Activated naive CD8-positive, alpha-beta T cell treated with anti-CD3 and anti-CD28 coated beads, Interleukin-2, amount 10 ng/mL, durations not matched to agents 7 days and 5 days (primary cell): Measurements from ENCODE around the gene HSPA4. TPM values are rescaled to one million over a fixed set of nuclear protein-coding genes. Genes with fewer than 3 reads are reported as not detected.
A peak's percentile ranks its signal among the peaks of the same experiment; 100 is the strongest.

Experiments used
- ATAC-seq: fragments of 150-1000 bp; cut with Tn5 transposase; one replicate; pipeline ENCODE4 v1.10.0; 2021; ENCODE audit warnings: low read depth, moderate library complexity
- POLR2A ChIA-PET: fragments of 350-600 bp; sonication (Branson Sonifier 250); formaldehyde crosslinking; loops from one replicate; lab custom pipeline; 2021; ENCODE audit warnings: antibody characterized with exemption; lab: Charles Lee
- DNase-seq: peaks from one replicate; pipeline ENCODE4 v3.0.0; 2021
- H3K27ac Mint-ChIP-seq: one replicate; pipeline ENCODE4 v1.8.0; 2022; ENCODE audit warnings: mild to moderate bottlenecking, mixed read lengths
- H3K27me3 Mint-ChIP-seq: one replicate; pipeline ENCODE4 v1.8.0; 2022; ENCODE audit warnings: mild to moderate bottlenecking, moderate library complexity, mixed read lengths
- H3K36me3 Mint-ChIP-seq: one replicate; pipeline ENCODE4 v1.8.0; 2021; ENCODE audit warnings: mild to moderate bottlenecking, mixed read lengths
- H3K4me1 Mint-ChIP-seq: one replicate; pipeline ENCODE4 v1.8.0; 2021; ENCODE audit warnings: mixed read lengths
- H3K4me3 Mint-ChIP-seq: one replicate; pipeline ENCODE4 v1.8.0; 2022; ENCODE audit warnings: mild to moderate bottlenecking, moderate library complexity, mixed read lengths
- H3K9me3 Mint-ChIP-seq: one replicate; pipeline ENCODE4 v1.8.0; 2021; ENCODE audit warnings: mixed read lengths
- total RNA-seq, 2 experiments: library from RNA; stranded (reverse); gene quantifications; one replicate each; pipeline ENCODE4 v1.2.3, GENCODE V29; 2021

HSPA4 gene
- total RNA-seq, 2 experiments from 2014 or later, result 78.9 to 83.2 TPM

DNA sequence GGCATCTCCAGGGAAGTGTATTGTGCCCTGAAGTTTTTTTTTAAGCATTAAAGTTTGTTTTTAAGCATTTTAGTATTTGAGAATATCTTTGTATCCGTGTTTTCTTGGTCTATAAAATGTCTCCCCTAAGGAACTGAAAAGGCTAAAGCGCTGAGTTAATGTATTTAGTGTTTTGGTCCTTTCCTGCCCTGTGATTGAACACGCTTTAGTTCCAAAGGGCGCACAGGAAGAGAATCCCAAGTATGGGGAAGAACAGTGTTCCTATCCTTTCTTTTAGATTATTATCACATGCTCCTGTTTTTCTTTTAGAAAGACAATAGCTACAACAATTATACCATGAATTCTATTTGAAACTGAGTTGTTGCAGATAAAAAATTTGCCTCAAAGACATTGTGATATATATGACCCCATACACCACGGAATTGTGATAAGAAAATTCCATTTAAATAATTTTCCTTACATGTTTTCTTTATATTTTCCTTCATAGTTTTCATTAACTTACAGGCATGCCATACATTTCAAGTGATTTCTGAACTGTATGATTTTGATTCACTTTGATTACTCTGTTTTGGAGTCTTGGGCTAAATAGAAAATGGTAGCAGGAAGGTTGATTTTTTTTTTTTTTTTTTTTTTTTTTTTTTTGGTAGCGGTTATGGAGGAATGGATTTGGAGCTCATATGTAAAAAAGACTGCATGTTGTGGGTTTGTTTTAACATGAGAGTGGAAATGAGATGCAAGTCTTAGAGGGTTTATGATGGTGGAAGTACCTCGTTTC, 3.1 kb downstream of the HSPA4 start:
- Mint-ChIP-seq H3K27me3 (no peaks in the 10 kb centered on the region), H3K4me1 (peaks cover 40% of the 10 kb centered on the region), H3K27ac (no peak overlapping the region), H3K36me3 (peaks cover 10% of the 10 kb centered on the region), H3K4me3 (peak overlapping the region; percentile 3), H3K9me3 (no peaks in the 10 kb centered on the region)
- POLR2A ChIA-PET, result interaction anchor here (0.6 kb wide), 2 partner anchors 92 to 93 kb away, joined by 4 read pairs; partner anchors contain the start of gene AFF4
- ATAC-seq, result no peak
- no peak for DNase-seq

DNA sequence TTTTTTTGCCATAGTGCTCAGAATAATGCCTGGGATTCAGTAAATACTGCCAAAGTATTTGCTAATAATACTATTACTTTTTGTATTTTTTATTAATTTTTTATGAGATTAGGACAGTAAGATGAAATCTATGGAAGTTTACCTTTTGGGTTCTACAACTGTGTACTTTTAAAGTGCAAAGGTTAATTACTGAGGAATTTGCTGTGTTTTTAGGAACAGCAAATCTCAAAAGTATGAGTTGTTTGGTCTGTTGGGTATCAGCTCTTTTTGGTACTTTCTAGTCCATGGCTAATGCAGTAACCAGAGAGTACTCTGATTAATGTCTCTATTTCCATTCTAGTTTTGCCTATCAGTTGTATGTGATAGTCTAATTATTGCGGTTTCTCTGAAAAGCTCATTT, 5.1 kb downstream of the HSPA4 start:
- no peak for DNase-seq
- no peak overlapping the region for H3K4me3 Mint-ChIP-seq
- H3K9me3 Mint-ChIP-seq, result peaks cover 2% of the 10 kb centered on the region
- H3K27me3 Mint-ChIP-seq, result no peaks in the 10 kb centered on the region
- POLR2A ChIA-PET, result no interaction called here
- H3K4me1 Mint-ChIP-seq, result peaks cover 34% of the 10 kb centered on the region
- peaks cover 12% of the 10 kb centered on the region for H3K36me3 Mint-ChIP-seq
- H3K27ac Mint-ChIP-seq, result no peak overlapping the region
- ATAC-seq, result no peak

DNA sequence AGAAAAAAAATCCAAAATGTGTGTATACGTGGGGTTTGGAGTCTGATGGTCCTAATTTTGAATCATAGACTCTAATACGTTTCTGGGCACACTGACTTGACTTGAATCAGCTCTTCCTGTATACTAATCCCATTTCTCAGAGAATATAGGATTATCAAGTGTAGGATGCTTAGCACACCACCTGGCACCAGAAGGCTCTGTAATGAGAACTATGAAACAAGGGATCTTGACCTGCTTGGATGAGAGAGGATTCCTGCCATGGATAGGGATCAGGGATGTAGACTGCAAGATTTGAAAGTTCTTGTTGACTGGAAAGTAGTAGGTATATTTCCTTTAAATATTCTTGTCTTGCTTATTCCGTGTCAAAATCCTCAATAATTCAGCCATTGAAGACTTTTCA, 7.8 kb downstream of the HSPA4 start:
- Mint-ChIP-seq H3K36me3 (peaks cover 16% of the 10 kb centered on the region), H3K9me3 (peaks cover 2% of the 10 kb centered on the region), H3K4me1 (peaks cover 36% of the 10 kb centered on the region), H3K27ac (no peak overlapping the region), H3K4me3 (no peak overlapping the region), H3K27me3 (no peaks in the 10 kb centered on the region)
- POLR2A ChIA-PET, result no interaction called here
- ATAC-seq (no peak), DNase-seq (no peak)

DNA sequence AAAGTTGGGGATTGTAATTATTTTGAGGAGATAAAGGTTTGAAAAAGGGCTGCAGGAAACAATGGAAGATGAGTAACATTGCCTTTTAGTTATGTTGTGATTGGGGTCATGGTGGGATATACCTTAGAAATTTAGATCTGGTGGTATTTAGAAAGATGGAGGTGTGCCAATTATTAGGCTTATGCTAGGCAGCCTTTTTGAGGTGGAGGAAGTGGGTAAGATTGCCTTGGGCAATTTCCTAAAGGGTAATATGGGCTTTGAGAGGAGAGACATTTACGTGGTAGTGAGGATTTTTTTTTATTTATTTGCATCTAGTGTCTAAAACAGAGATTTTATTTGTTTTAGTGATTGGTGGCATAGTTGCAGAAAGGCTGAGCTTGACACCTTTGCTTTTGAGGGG, 10.5 kb downstream of the HSPA4 start:
- Mint-ChIP-seq H3K27ac (peak overlapping the region; percentile 52), H3K9me3 (peaks cover 2% of the 10 kb centered on the region), H3K36me3 (peaks cover 11% of the 10 kb centered on the region), H3K4me1 (peaks cover 21% of the 10 kb centered on the region), H3K4me3 (no peak overlapping the region), H3K27me3 (no peaks in the 10 kb centered on the region)
- POLR2A ChIA-PET, result interaction anchor here (1.1 kb wide), 1 partner anchor 10 kb away, joined by 8 read pairs; the partner anchor contains the start of gene HSPA4
- no peak for ATAC-seq
- DNase-seq, result no peak

DNA sequence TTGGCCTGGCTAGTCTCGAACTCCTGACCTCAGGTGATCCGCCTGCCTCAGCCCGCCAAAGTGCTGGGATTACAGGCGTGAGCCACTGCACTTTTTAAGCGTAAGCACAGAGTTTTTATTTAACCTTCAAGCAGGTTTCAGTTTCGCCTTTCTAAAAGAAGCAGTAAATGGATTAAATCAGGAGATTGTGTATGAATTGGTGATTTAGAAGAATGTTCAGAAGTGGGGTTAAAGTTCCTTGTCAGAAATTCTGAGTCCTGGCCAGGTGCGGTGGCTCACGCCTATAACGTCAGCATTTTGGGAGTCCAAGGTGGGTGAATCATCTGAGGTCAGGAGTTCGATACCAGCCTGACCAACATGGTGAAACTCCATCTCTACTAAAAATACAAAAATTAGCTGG, 12.2 kb downstream of the HSPA4 start:
- Mint-ChIP-seq H3K27me3 (no peaks in the 10 kb centered on the region), H3K27ac (no peak overlapping the region), H3K9me3 (peaks cover 2% of the 10 kb centered on the region), H3K4me3 (no peak overlapping the region), H3K4me1 (peaks cover 15% of the 10 kb centered on the region), H3K36me3 (peaks cover 23% of the 10 kb centered on the region)
- DNase-seq, result no peak
- POLR2A ChIA-PET, result interaction anchor here (1.0 kb wide), 1 partner anchor 12 kb away, joined by 4 read pairs; the partner anchor contains the start of gene HSPA4
- ATAC-seq, result no peak

DNA sequence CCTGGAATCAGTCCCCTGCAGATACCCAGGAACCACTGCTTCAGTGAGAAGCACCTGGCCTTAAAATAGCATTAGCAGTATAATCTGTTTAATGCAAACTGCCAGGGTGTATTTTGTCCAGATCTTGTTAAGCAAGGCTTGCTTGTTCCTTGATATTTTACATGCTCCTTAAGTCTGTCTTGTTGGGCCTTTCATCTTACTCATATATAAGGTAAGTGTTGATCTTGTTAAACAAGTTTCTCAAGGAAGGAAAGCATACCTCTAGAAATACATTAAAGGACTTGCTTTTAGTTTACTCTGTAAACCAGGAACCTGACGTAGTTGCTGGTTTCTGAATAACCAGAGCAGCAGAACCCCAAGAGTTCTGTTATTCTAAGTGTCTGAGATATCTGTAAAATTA, 13.7 kb downstream of the HSPA4 start:
- H3K27me3 Mint-ChIP-seq, result no peaks in the 10 kb centered on the region
- DNase-seq, result no peak
- H3K36me3 Mint-ChIP-seq, result peaks cover 31% of the 10 kb centered on the region
- H3K4me3 Mint-ChIP-seq, result no peak overlapping the region
- no peak for ATAC-seq
- H3K27ac Mint-ChIP-seq, result no peak overlapping the region
- peaks cover 2% of the 10 kb centered on the region for H3K9me3 Mint-ChIP-seq
- peaks cover 11% of the 10 kb centered on the region for H3K4me1 Mint-ChIP-seq
- POLR2A ChIA-PET, result no interaction called here

DNA sequence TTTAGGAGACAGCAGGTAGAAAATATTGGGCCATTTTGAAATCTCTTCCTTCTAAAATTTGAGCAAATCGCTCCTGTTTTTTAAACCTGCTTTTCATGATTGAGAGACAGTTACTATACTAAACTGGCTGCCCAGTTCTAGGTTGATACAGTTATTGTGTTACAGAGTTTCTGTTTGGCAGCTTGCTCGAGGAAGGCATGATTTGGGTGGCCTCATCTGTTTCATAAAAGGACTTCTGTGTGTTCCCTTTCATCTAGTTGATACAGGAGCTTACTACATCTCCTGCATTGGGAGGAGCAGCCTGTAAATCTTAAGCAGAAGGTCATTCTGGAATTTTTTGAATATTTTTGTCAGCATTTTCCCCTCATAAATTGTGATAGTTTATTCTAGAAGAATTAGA, 14.2 kb downstream of the HSPA4 start:
- DNase-seq (no peak), ATAC-seq (no peak)
- Mint-ChIP-seq H3K27ac (no peak overlapping the region), H3K4me3 (no peak overlapping the region), H3K36me3 (peaks cover 35% of the 10 kb centered on the region), H3K4me1 (peaks cover 11% of the 10 kb centered on the region), H3K27me3 (no peaks in the 10 kb centered on the region), H3K9me3 (peaks cover 2% of the 10 kb centered on the region)
- POLR2A ChIA-PET, result no interaction called here

DNA sequence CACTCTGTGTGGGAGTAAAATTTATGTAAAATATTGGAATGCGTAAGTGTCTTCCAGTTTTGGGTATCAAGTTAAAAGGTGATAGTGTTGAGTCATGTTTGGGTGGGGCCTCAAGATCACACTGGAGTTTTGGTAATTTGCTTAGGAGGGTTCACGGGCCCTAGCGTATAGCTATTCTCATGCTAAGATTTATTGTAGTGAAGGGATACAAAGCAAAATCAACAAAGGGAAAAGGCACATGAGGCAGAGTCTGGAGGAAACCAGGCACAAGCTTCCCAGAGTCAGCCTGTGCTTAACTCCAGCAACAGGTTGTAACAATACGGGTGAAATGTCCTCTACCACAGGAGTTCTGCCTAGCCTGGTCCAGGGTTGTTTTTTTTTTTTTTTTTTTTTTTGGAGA, 20.2 kb downstream of the HSPA4 start:
- H3K4me1 Mint-ChIP-seq, result peaks cover 3% of the 10 kb centered on the region
- ATAC-seq (no peak), DNase-seq (no peak)
- peaks cover 50% of the 10 kb centered on the region for H3K36me3 Mint-ChIP-seq
- no peaks in the 10 kb centered on the region for H3K27me3 Mint-ChIP-seq
- H3K27ac Mint-ChIP-seq, result peak overlapping the region; percentile 62
- POLR2A ChIA-PET, result interaction anchor here (0.6 kb wide), 1 partner anchor 99 kb away, joined by 4 read pairs; no protein-coding TSS in a partner anchor
- H3K4me3 Mint-ChIP-seq, result no peak overlapping the region
- H3K9me3 Mint-ChIP-seq, result no peaks in the 10 kb centered on the region

DNA sequence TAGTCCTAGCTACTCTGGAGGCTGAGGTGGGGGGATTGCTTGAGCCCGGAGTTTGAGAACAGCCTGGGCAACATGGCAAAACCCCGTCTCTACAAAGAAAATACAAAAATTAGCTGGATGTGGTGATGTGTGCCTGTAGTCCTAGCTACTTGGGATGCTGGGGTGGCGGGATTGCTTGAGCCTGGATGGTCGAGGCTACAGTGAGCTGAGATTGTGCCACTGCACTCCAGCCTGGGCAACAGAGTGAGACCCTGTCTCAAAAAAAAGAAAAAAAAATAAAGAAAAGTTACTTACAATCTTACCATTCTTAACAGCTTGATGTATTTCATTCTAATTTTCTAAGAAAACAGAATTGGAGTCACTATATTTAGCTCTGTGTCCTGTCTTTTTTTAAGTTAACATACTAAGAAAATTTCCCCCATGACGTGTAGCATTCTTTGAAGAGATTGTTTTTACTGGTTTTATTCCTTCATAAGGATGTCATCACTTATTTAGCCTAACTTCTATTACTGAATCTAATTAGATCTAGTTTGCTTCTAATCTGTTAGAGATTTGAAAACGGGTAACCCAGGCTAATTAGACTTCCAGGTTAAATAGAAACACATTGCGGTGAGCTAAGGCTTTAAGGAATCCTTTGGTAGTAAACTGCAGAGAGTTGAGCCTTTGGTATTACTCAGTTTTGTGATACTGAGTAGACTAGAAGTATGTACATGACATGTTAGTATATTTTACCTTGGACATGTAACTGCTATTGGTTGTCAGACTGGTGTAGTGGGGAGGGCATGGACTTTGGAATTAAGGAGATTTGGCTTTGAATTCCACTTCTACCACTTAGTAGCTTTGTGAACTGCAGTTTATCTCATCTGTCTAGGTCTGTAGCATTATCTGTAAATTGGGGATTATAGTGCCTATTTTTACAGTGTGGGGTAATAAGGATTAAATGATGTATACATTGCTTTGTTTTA, 24.0 kb downstream of the HSPA4 start:
- Mint-ChIP-seq H3K36me3 (peaks cover 31% of the 10 kb centered on the region), H3K27me3 (no peaks in the 10 kb centered on the region), H3K4me1 (peaks cover 6% of the 10 kb centered on the region), H3K9me3 (no peaks in the 10 kb centered on the region), H3K4me3 (no peak overlapping the region), H3K27ac (no peak overlapping the region)
- DNase-seq (no peak), ATAC-seq (no peak)
- POLR2A ChIA-PET, result no interaction called here

DNA sequence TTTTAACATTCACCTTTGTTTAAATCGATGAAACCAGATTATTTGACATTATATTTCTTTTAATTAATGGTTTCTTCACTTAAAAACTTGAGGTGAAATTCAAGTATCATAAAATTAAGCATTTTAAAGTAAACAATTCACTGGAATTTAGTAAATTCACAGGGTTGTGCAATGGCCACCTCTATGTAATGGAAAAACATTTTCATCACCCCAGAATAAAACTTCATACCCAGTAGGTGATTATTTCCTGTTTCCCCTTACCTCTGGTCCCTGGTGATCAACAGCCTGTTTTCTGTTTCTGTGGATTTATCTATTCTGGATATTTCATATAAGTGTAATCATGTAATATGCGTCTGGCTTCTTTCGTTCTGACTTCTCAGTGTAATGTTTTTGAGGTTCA, 27.2 kb downstream of the HSPA4 start:
- Mint-ChIP-seq H3K27me3 (no peaks in the 10 kb centered on the region), H3K4me1 (peaks cover 7% of the 10 kb centered on the region), H3K27ac (no peak overlapping the region), H3K9me3 (no peaks in the 10 kb centered on the region), H3K4me3 (no peak overlapping the region), H3K36me3 (peaks cover 25% of the 10 kb centered on the region)
- no peak for DNase-seq
- POLR2A ChIA-PET, result no interaction called here
- ATAC-seq, result no peak

DNA sequence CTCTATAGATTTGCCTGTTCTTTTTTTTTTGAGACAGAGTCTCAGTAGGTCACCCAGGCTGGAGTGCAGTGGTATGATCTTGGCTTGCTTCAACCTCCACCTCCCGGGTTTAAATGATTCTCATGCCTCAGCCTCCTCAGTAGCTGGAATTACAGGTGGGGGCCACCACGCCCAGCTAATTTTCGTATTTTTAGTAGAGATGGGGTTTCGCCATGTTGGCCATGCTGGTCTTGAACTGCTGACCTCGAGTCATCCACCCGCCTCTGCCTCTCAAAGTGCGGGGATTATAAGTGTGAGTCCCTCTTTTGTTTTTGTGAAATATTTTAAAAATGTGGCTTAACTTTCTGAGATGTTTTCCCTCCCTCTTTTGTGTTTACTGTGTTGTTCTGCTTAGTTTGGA, 29.2 kb downstream of the HSPA4 start:
- no peak for ATAC-seq
- Mint-ChIP-seq H3K4me3 (no peak overlapping the region), H3K36me3 (peaks cover 23% of the 10 kb centered on the region), H3K4me1 (peaks cover 7% of the 10 kb centered on the region), H3K9me3 (no peaks in the 10 kb centered on the region), H3K27ac (peak overlapping the region; percentile 21), H3K27me3 (no peaks in the 10 kb centered on the region)
- no peak for DNase-seq
- POLR2A ChIA-PET, result no interaction called here

DNA sequence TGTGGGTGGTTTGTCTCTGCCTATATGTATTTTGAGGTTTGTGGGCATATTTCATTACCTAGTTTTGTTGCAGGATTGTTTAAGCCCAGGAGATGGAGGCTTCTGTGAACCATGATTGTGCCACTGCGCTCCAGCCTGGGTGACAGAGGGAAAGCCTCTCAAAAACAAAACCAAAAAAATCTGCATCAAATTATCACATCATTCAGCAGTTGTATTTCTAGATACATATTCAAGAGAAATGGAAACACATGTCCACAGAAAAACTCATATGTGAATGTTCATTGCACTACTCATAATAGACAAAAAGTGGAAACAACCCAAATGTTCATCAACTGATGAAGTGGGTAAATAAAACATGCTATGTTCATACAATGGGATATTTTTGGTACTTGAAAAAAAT, 29.9 kb downstream of the HSPA4 start:
- DNase-seq (no peak), ATAC-seq (no peak)
- POLR2A ChIA-PET, result no interaction called here
- Mint-ChIP-seq H3K4me3 (no peak overlapping the region), H3K9me3 (no peaks in the 10 kb centered on the region), H3K4me1 (peaks cover 8% of the 10 kb centered on the region), H3K27me3 (no peaks in the 10 kb centered on the region), H3K36me3 (peaks cover 22% of the 10 kb centered on the region), H3K27ac (peak overlapping the region; percentile 21)

DNA sequence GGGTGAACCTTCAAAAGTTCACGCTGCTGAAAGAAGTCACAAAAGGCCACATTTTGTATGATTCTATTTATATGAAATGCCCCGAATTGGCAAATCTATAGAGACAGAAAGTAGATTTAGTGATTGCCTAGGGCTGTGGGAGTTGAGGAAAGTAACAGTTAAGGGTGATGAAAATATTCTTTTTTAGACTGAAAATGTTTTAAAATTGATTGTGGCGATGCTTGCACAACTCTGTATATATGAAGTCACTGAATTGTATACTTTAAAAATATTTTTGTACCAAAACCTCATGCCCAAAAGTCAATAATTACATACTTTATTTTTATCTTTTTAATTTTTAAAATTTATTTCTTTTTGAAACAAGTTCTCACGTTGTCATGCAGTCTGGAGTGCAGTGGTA, 30.3 kb downstream of the HSPA4 start:
- Mint-ChIP-seq H3K4me3 (no peak overlapping the region), H3K9me3 (no peaks in the 10 kb centered on the region), H3K27me3 (no peaks in the 10 kb centered on the region), H3K4me1 (peaks cover 8% of the 10 kb centered on the region), H3K27ac (no peak overlapping the region), H3K36me3 (peaks cover 23% of the 10 kb centered on the region)
- no peak for DNase-seq
- ATAC-seq, result no peak
- POLR2A ChIA-PET, result no interaction called here
